HG03521 (cell line): Measurements from ENCODE around the gene CAMTA1.

Experiments used
- ATAC-seq: cut with Tn5 transposase; IDR thresholded peaks from one replicate; pipeline ENCODE4 v1.9.1; 2021; ENCODE audit warnings: mild to moderate bottlenecking, moderate library complexity; ENCODE audit not compliant: unreplicated experiment

CAMTA1 gene

DNA sequence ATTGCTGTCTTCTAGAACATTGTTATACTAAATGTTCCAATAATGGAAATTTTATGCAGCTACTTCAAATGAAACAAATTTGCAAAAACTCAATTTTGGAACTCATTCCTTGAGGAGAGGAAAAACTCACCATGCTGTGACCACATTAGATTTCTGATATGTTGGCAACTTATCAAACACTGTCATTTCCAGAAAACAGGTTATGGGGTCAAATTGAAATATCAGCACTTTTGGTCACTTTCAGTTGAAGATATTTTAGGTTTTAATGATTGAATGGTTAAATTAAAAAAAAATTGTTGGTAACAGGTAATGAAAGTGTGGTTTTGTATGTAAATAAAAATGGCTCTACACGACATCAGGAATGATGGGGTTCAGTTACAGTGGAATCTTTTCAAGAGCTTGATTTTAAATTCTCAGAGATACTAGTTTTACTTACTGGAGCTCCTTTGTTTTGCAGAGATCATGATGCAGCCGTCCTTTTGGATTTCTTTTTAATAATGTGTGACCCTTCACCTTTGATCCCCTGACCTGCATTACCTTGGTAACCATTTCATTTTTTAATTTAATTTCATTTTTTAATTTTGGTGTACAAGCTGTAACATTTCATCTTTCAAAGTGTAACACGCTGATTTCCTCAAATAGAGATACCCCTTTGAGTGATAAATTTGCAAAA, 86.2 kb downstream of the CAMTA1 start:
- no peak for ATAC-seq

DNA sequence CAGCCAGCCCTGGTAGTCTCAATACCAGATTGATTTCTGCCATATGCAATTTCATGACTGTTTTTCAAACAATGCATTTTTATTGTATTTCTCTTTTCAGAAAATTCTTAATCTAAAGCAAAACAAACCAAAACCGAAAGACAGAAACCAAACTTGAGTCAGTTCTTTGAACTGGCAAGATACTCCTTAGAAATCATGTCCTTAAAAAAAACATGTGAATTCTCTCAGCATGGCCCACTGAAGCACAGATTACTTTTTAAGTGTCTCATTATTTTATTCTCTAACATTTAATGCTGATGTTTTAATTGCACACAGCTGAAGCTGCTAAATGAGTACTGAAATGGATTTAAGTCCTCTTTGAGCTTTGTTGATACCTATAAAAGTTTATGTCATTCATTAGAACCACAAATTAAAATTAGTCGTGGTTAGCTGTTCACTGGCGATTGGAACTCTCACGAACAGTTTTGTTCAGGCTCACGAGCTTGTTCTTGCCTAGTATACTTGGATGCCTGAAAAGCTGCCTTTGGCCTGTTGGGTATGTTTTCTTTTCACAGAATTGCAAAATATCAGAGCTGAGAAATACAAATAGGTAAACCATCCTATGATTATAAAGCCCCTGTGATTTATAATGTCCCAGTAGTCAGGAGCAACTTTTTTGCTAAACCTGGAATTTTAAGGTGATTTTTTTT, 87.5 kb downstream of the CAMTA1 start:
- ATAC-seq: no peak

DNA sequence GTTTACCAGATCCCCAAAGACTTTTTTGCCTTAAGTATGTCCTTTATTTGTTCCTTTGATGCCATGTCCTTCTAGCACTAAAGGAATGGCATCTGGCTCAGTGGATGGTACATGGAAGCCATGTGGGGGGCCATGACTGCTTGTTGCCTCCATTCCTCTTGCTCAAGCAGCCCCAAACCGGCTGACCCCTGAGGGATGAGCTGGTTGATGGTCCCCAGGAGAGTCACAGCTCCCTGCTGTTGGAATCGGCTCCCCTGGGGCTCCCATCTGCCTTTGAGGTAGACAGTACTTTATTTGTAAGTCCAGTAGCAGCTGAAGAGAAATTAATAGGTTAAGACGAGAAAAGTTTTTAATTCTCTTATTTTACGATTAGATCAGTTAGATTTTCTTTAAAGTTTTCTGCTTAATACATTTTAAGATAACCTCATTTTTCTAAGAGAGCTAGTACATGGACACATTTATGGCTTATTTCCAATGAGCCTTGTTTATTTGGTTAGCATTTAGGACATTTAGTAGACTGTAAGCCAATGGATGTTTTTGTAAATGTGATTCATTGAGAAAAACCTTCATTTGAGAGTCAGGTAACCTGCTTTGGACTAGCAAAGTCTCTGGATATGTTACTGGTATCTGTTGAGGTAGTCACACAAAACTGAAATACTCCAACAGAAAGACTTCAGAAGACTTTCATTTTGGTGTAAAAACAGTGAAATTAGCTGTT, 88.2 kb downstream of the CAMTA1 start:
- ATAC-seq: no peak

DNA sequence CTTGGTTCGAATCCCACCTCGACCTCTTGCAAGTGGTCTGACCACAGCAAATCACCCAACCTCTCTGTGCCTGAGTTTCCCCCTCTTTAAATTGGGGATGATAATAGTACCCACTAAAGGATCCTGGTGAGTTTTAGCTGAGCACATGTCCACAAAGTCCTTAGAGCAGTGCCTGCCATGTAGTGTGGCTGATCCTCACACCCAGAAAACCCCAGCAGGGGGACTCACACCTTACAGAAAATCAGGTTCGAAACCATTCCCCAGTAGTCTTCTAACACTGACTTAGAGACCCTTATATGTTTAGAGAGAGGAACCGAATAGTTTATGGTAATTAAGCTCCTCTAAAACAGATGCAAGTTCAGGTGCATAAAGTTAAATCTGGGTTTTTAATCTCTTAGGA, 89.0 kb downstream of the CAMTA1 start:
- no peak for ATAC-seq

DNA sequence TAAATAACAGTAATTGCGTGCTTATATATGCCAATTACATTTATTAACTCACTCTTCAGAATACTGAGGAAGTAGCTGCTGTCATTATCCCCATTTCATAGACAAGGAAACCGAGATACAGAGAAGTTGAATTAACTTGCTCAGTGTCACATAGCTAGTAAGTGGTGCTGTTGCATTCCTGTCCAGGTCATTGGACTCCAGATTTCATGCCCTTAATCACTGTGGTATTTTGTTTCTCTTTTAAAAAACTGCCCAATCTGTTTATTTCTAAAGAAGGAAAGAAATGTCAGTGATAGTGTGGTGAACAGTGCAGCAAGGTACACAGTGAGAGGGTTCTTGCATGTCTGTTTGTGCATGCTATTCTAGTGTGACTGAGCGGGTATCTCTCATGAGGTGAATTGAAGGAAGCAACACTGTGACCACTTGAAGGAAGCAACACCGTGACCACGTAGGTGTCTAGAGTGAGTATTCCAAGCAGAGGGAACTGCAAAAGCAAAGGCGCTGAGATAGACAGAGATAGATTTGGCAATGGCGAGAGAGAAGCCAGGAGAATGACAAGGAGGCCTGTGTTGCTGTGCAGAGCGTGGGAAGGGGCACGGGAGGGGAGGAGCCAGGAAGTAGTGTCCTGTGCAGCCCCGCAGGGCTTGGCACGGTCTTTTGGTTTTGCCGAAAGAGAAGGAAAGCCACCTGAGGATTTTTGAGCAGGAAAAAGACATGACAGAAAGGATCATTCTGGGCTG, 95.9 kb downstream of the CAMTA1 start:
- no peak for ATAC-seq

DNA sequence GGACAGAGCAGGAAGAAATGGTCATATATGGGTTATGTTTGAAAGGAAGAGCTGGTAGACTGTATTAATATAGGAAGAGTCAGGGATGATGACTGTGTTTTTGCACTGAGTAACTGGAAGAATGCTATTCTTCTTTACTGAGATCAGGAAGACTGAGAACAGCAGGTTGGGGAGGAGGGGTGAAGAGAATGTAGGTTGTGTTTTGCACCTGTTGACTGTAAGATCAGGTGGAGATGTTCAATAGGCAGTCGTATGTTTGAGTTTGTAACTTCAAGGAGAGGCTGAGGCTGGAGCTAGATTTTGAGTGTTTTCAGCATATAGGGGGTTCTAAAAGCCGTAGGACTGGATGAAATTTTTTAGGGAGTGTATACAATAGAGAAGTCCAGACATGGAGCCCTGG, 97.2 kb downstream of the CAMTA1 start:
- ATAC-seq: no peak

DNA sequence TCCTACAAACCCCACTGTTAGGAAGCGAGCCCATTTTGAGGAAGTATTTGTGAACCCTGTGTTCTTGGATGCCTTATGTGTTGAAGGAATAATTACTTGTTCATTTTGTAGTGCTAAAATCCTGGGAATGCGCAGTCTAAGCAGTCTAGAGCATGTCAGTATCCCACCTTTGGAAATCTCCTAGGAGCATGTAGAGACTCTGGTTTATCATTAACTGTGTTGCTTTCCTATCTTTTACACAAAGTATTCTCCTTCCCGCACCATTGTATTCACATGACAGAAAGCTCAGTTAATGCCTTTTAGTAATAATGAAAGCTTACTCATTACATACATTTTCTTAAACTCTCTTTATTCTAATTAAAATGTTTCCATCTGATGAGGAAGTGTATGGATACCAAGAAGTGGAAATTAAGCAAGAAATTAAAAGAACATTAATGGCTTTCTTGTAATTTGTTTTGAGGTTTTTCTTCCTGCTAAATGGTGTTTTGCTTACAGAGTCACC, 99.4 kb downstream of the CAMTA1 start:
- no peak for ATAC-seq

DNA sequence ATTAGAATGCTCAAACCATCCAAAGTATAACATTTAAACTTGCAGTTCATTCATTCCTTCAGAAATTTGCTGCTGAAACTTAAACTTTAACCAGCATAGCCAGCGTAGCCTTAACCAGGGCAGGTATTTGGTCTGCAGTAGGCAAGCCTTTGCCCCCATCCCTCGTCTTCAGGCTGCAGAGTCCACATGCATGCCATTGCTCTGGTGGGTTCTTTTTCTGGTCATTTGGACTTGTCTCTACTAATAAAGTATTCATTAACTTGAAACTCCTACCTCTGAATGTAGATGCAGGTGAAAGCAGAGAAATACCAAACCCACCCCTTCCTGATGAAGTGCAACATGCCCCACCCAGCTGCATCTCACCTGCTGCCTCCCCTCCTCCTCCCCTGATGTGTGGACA, 100.2 kb downstream of the CAMTA1 start:
- no peak for ATAC-seq

DNA sequence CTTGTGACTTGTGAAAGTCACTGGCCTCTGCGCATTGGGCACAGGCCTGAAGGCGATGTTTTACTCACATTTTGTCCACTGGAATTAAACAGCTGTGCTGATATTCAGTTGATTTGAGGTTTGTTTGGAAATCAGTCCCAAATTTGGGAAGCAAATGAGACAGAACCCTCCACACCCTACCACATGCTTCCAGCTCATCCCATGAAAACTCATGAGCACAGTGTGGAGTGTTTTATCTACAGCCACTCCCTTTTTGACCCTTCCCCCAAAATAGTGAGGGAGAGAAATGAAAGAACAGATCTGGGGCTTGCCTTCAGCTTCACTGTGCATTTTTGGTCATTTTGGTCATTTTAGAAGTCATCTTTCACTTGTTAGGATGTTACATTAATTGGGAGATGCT, 101.3 kb downstream of the CAMTA1 start:
- ATAC-seq: no peak

DNA sequence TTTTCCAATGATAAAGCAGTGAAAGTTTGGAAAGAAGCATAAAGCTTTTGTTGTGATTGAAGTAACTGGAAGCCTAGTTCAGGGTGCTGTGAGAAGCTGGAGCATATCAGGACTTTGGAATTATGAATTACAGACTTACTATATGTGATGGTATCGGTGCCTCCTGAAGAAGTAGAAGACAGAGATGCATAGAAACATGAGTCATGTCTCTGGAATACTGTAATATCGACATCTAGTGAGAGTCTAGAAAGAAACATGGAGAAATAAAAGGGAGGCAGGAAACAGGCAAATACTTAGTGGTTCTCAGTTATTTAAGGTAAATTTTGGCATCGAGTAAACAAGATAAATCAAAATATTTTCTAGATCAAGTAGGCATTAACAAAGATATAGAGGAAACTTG, 103.0 kb downstream of the CAMTA1 start:
- ATAC-seq: no peak

DNA sequence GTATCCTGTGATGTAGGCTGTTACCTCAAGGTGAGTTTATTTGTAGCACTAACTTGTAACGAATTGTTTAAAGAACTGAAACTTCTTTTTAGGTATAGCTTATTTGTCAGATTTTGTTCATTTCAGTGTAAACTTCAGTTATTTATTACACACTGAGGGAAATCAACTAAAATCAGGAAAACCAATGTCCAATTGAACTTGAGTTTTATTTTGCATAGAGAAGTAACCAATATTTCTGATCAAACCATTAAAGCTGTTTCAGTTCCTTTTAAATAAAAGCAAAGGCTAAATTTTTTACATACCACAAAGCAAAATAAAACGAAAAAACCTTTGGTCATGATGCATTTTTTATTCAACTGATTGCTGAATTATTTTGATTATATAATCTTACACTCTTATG, 103.6 kb downstream of the CAMTA1 start:
- no peak for ATAC-seq

DNA sequence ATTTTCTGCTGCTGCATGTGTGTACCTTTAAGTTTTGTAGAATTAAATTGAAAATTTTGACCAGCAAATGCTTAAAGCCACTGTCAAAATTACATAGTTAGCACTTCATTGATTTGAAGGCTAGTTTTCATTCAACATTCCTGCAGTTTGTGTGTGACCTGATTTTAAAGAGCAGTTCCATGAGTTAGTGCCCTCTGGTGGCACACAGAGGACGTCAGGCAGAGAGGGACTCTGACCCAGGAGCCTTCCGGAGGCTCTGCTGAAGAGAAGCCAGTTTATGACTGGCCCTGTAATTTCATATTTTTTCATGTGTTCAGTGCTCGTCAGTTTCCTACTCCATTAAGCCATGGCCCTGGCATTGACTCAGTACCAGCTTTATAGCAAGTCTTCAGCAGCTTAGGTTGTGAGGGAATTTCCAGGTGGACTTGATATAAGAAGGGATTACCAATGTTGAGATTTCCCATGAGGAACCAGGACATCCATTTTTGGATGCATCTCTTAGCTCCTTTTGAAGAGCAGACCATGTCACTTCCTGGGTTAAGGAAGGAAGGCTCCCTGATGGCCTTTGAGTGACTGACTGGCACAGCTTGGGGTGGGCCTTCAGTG, 104.7 kb downstream of the CAMTA1 start:
- ATAC-seq: no peak

DNA sequence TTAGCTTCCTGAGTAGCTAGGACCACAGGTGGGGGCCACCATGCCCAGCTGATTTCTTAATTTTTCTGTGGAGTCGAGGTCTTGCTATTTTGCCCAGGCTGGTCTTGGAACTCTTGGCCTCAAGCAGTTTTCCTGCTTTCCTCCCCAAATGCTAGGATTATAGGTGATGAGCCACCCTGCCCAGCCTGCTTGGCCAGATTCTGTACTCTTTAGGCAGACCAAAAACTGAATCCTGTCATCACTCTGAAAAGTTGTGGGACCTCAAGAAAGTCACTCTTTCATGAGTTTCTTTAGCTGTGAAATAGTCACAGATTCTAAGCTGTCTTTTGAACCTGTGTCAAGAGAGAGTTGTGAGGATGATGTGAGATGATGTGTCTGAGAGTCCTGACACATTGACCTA, 105.4 kb downstream of the CAMTA1 start:
- no peak for ATAC-seq

DNA sequence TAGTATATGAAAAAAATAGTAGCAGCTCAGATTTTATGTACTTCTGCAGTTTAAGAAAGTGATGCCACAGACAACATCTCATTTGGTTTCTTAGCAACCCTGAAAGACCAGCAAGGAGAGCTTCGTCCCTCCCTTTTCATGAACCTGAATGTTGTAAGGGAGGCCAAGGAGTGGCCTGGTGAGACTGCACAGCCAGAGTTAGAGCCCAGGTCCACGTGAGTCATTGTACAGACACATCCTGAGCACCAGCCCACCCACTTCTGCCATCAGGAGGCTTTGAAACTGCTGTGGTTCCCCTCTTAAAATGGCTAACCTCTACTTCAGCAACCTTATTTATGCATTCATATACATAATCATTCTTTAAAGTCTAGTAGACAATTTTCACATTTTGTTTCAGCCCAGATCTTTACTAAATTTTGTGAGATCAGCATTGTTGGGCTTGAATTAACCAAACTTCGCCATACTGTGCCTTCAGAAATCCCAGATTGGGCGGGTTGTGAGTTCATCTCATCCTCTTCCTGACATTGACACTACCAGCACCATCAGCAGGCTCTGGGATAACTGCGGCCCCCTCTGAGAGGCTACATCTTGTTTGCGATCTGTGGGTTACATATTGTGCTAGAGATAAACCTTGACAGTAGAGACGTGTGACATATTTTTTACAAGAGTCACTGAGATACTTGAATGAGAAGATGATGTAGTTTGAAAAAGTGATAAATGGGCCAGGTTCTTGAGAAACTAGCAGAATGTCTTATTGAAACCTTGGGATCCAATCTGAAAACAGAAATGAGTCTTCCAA, 106.7 kb downstream of the CAMTA1 start:
- no peak for ATAC-seq

DNA sequence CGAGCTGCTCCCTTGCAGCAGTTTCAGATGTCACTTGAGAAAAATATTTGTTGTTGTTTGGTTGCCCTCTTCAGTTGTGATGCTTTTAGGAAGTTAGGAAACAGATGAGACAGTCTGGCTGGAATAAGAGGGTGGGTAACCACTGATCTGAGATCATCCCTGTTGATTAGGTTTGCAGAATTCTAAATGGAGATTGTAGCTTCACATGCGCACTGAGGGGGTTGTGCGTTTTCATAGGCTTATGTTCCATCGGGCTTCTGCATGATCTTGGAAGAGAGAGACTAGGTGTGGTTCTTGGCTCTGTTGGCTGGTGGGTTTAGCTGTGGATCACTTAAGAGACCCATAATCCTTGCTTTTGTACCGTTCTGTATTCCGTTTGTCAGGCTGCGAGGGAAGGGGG, 108.1 kb downstream of the CAMTA1 start:
- ATAC-seq: no peak

DNA sequence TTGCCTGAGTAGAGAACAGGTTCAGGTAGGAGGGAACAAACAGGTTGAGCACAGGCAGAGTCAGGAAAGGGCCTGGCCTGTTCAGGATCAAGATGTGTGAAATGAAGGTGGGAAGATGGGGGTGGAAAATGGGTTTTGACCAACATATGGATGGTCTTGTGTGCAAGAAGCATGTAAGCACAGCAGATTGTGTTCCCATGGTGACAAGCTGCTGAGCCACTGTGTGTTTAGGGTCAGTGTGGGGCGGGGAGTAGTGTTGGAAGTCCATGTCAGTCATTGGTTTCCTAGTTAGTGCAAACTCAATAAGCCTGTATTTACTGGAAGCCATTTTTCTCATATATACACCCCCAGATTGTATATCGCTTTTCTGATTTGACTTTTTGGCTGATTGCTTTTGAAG, 111.9 kb downstream of the CAMTA1 start:
- no peak for ATAC-seq

DNA sequence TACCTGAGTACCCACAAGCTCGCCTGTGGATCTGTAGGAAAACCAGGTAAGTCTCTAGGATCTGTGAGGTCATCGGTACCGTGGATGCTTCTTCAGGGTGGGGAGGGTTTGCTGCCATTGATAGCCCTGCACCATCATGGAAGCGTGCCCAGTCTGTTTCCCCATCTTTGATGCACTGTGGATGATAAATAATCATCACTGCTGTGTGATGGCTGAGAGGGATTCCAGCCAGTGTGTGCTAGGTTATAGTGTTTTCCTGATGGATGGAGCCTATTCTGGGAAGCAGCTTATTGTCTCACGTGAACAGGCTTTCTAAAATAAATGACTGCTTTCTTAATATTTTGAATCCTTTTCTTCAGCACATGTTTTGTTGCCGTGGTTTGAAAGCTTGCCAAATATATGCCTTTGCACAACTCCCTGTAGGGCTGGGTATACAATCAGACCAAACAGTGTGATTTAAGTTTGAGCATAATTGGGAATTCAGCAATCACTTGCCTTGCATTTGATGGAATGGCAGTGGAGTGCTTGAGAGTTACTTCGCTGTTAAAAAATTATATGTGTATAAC, 113.8 kb downstream of the CAMTA1 start:
- ATAC-seq: no peak

DNA sequence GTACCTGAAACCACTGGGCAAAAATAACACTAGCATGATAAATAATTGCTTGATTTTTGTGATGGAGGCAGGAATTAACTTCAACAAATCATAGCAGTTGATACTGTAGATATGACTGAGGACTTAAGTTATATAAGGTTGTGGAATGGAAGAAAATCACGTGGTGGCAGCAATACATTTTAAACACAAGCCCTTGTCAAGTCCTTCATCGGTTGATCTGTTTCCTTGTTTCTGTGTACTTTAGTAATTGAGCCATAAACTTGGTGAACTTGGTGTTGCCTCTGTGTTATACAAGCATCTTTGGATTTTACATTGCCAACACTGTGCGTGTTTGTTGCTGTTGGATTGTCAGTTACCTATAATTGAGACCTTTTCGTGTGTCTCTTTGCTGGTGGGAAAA, 114.4 kb downstream of the CAMTA1 start:
- no peak for ATAC-seq

DNA sequence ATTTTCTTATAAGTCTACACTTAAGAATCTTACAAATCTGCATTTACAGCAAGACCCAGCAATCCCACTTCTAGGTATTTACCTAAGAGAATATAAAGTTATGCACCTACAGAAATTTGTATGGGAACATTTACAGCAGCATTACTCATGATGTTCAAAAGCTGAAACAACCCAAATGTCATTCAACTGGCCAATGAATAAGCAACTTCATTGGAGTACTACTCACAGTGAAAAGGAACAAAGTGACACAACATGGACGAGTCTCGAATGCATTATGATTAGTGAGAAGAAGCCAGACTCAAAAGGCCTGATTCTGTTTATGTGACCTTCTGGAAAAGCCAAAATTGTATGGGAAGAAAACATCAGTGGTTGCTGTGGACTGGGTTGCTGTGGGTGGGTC, 116.9 kb downstream of the CAMTA1 start:
- no peak for ATAC-seq
